ENCODE results near the gene GABBR2.

The GABBR2 gene

GRCh38 chr9:98391406-98391805, 317.3 kb downstream of the GABBR2 start:
- no peak for FAIRE-seq

- FAIRE-seq, result no peak
Measured at GRCh38 chr9:98385751-98386150, 323.0 kb downstream of the GABBR2 start.

GRCh38 chr9:98383758-98384157, 325.0 kb downstream of the GABBR2 start:
- FAIRE-seq, result no peak

- no peak for FAIRE-seq
Measured at GRCh38 chr9:98381311-98382103, 327.2 kb downstream of the GABBR2 start.

GRCh38 chr9:98380065-98380681, 328.6 kb downstream of the GABBR2 start:
- FAIRE-seq, result no peak

GRCh38 chr9:98379572-98379971, 329.2 kb downstream of the GABBR2 start:
- FAIRE-seq, result no peak

DNA sequence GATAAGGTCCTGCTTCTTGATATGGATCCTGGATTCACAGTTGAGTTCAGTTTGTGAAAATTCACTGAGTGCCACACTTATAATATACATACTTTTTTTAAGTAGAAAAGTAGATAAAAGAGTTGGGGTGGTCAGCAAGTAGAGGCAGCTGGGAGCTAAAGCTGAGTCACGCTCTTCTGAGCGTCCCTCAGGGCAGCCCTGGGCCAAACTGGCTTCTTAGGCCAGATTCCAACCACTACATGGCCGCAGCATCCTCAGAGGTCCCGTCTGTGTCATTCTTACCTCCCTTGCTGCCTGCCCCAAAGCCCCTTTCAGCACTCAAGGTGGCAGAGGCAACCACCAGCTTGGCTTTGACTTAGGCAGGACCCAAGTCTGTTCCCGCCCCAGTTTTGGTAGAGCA, 329.9 kb downstream of the GABBR2 start:
- FAIRE-seq, result no peak

- no peak for FAIRE-seq
Measured at GRCh38 chr9:98378206-98378780, 330.4 kb downstream of the GABBR2 start.

GRCh38 chr9:98375138-98375726, 333.5 kb downstream of the GABBR2 start:
- no peak for FAIRE-seq

DNA sequence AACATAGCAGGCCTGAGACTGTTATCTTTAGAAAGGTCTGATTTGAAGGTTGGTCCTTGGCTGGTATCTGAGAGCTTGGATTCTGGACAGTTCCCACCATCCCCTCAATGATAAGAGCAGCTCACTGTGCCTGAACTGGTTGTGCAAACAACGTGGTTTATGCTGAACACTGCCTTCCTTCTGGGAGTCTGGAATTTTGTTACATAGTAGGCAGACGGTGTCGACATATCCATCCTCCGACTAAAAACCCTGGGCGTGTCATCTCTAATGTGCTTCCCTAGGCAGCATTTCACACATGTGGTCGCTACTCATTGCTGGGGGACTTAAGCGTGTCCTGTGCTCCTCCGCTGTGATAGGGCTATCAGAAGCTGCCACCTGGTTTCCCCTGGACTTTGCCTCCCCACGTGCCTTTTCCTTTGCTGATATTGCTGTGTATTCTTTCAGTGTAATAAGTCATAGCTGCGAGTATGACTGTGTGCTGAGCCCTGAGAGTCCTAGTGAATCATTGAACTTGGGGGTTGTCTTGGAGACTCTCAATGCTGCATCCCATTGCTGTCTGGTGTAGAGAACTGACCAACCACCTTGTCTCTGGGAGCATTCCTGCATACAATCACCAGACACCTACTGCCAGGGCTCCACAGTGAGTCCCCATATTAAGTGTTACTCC, 334.2 kb downstream of the GABBR2 start:
- no peak for FAIRE-seq

GRCh38 chr9:98373609-98374008, 335.1 kb downstream of the GABBR2 start:
- FAIRE-seq, result no peak

GRCh38 chr9:98372077-98372836, 336.5 kb downstream of the GABBR2 start:
- FAIRE-seq, result no peak

DNA sequence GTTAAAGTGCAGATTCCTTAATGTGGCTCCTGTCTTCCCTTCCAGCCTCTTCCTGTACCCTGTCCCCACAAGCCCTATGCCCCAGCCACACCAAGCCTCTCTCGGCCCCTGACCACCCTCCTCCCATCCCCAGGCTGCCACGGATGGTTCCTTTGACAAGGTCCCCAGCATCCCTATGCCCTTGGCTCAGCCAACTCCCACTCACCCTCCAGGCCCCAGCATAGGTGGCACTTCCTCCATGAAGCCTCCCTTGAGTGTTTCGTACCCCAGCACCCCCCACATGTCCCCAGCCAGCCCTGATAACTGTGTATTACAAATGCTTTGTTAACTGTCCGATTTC, 337.8 kb downstream of the GABBR2 start:
- FAIRE-seq, result no peak

DNA sequence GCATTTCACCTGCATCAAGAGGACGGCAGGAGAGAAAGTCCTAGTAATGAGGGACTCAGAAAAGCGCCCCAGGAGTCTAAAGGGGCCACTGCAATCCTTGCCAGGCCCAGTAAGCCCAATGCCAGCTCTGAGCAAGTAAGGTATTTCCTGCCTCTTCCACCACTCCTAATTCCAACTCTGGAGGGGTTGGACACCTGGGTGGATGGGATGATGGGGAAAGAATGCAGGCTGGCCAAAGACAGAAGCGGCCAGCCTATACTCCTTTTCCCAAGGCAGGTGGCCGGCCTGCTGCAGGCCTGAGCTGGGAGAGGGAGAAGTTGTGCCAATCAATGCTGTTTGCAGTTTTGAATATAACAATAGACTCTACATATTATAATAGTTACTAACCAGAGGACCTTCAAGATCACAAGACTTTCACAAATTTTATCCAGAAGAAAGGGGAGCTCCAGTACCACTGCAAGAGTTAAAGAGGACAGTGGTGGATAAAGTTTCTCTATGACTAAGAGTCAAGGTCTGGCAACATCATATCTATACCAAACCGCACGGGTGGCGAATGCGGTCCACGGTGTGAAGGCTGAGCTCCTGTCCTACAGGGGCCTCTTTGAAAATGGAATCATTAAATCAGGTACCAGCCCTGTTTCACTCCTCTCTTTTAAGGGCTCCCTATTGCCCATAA, 338.3 kb downstream of the GABBR2 start:
- no peak for FAIRE-seq

- FAIRE-seq, result no peak
Measured at GRCh38 chr9:98369896-98370295, 338.8 kb downstream of the GABBR2 start.

DNA sequence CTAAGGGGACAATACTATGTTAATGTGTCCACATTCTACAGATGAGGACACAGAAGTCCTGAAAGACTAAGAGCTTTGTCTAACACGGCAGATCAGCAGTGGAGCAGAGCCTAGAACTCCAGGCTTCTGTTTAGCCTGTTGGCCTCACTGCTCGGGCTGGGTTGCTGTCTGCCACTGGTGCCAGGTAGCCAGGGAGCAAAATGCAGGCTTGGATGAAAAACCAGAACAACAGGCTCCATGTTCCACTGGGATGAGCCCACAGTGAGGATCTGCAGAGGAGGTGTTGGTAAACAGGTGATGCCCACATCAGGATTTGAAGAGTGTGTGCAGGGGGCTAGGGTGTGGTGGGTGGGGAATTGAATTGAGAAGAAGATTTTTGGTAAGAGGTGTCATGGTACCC, 339.3 kb downstream of the GABBR2 start:
- no peak for FAIRE-seq

- no peak for FAIRE-seq
Measured at GRCh38 chr9:98369066-98369425, 339.7 kb downstream of the GABBR2 start.

DNA sequence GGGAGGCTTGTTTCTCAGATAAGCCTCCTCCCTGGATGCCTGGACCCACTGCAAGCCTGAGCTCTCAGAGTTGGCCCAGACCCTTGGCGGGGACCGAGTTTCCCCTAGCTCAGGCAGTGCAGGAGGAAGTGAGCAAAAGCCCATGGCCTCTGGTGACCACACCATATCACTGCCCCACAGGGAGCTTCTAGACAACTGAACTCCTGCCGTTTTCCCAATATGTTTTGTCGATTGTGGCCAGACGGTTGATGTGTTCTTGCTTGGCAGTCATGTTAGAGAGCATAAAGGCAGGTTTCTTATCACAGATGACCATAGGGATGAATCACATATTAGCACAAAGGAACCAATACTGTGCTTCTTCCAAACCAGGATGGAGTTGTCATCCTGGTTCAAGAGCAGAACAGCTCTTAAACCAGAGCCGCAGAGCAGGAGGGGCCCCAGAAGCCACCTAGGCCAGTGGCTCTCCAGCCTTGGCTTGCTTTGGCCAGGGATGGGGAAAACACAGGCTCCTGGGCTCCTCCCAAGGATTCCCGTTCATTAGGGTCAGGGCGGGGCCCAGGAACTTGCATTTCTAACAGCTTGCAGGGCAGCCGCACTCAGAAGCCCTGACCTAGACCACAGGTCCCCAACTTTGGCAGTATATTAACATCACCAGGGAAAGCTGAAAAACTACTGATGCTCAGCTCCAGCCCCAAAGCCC, 340.2 kb downstream of the GABBR2 start:
- no peak for FAIRE-seq

DNA sequence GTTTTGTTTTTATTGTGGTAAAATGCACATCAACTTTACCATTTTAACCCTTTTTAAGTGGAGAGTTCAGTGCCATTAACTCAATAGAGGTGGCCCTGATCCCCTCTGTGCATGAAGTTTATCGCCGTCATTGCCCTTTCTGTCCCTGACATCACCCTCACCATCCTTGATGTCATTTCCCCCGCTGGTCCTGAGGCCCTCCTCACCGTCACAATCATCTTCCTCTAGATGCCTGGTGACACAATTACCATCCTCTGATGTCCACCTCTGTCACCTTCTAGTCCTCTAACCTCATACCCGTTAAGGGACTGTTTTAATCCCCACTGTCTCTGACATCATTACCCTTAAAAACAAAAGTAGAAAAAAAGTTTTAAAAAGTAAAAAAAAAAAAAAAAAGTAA, 340.8 kb downstream of the GABBR2 start:
- FAIRE-seq, result no peak

DNA sequence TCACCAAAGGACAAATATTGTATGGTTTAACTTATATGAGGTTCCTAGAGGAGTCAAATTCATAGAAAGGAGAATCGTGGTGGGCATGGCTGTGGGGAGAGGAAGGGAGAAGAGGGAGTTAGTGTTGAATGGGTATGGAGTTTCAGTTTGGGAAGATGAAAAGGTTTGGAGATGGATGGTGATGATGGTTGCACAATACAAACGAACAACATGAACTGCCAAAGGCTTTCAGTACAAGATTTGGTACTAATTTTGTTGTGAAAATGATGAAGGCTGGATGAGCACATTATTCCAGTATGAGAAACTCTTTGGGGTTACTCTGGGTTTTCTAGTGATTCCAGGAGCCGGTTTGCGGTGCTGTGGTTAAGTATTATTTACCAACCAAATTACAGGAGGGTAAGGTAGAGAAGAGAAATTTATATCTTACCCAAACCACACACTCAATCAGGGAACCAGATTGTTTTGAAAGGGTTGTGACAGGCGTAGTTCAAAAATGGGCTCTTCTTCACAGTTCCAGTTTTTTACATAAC, 341.3 kb downstream of the GABBR2 start:
- no peak for FAIRE-seq

GRCh38 chr9:98365781-98366180, 343.0 kb downstream of the GABBR2 start:
- no peak for FAIRE-seq
